GM12878 (cell line): ENCODE data around the gene ABCD2. TPM values are rescaled to one million over a fixed set of nuclear protein-coding genes. Genes with fewer than 3 reads are reported as not detected.

Experiments used
- ATAC-seq: fragments of 200-7000 bp; cut with Tn5 transposase; 3 replicates; pipeline ENCODE4 v1.9.1; 2020; ENCODE audit warnings: mild to moderate bottlenecking, moderate library complexity
- BruUV-seq: library from RNA; stranded (reverse); fragments of 400-500 nt; replicated peaks from 2 replicates; lab custom pipeline; 2021; lab: Mats Ljungman, UMichigan
- CTCF ChIA-PET: fragments of 300-600 bp; sonication (Branson Sonifier 250); formaldehyde crosslinking; extraction: SDS; loops from one replicate; lab custom pipeline; 2021; ENCODE audit warnings: inconsistent platforms; lab: Yijun Ruan, JAX
- POLR2A ChIA-PET: fragments of 350-600 bp; formaldehyde crosslinking; extraction: SDS; loops from one replicate; lab custom pipeline; 2021; ENCODE audit warnings: inconsistent platforms; lab: Charles Lee
- RAD21 ChIA-PET: fragments of 300-600 bp; sonication (Branson Sonifier 250); formaldehyde crosslinking; loops from one replicate; lab custom pipeline; 2023; ENCODE audit warnings: antibody characterized with exemption; ENCODE audit not compliant: unreplicated experiment; lab: Charles Lee
- SMC1A ChIA-PET: fragments of 300-600 bp; sonication (Branson Sonifier 250); formaldehyde crosslinking; loops from one replicate; lab custom pipeline; 2023; ENCODE audit not compliant: unreplicated experiment, uncharacterized antibody; lab: Charles Lee
- DNase-seq: peaks from one replicate; pipeline ENCODE4 v3.0.0-alpha.2; 2011; ENCODE audit warnings: low read depth, low spot score
- FAIRE-seq: peaks from 3 replicates; lab custom pipeline; 2011; peaks lifted over from hg19 to GRCh38; lab: Jason Lieb, UNC
- H2AFZ ChIP-seq: 2 replicates; pipeline ENCODE4 v1.6.0; 2011; ENCODE audit warnings: low read depth, low read length, control low read depth; ENCODE audit not compliant: control insufficient read depth
- H3K27ac ChIP-seq: 2 replicates; pipeline ENCODE4 v1.5.1; 2011; ENCODE audit warnings: control low read depth; ENCODE audit not compliant: control insufficient read depth, insufficient read depth
- H3K27me3 ChIP-seq, 2 experiments: replicated peaks in 1 of 2; 2 replicates each; pipeline versions ENCODE4 v1.6.0 to v1.6.1; 2011; ENCODE audit warnings: low read length in 1 of 2; ENCODE audit not compliant: control insufficient read depth in 2 of 2, insufficient read depth in 2 of 2
- H3K36me3 ChIP-seq, 2 experiments: 2 replicates each; pipeline ENCODE4 v1.5.1; 2011; ENCODE audit warnings: low read length in 1 of 2; ENCODE audit not compliant: control insufficient read depth in 2 of 2, insufficient read depth in 2 of 2
- H3K4me1 ChIP-seq: 2 replicates; pipeline ENCODE4 v1.6.1; 2011; ENCODE audit warnings: mild to moderate bottlenecking, low read length, moderate library complexity, mixed read lengths; ENCODE audit not compliant: control insufficient read depth, insufficient read depth
- H3K4me2 ChIP-seq: 2 replicates; pipeline ENCODE4 v1.6.0; 2011; ENCODE audit warnings: control low read depth; ENCODE audit not compliant: control insufficient read depth, insufficient read depth
- H3K4me3 ChIP-seq: fragments of 200-600 bp; sonication (generic); 2 replicates; pipeline ENCODE4 v1.5.1; 2016
- H3K79me2 ChIP-seq: 2 replicates; pipeline ENCODE4 v1.6.0; 2011; ENCODE audit warnings: low read length; ENCODE audit not compliant: control insufficient read depth, insufficient read depth
- H3K9ac ChIP-seq: 2 replicates; pipeline ENCODE4 v1.8.0; 2011; ENCODE audit warnings: low read length, control low read depth, mixed read lengths; ENCODE audit not compliant: control insufficient read depth, insufficient read depth
- H3K9me3 ChIP-seq: replicated peaks from 3 replicates; pipeline ENCODE4 v1.5.1; 2011; ENCODE audit warnings: mild to moderate bottlenecking, low read length; ENCODE audit not compliant: control insufficient read depth, insufficient read depth
- H4K20me1 ChIP-seq: 2 replicates; pipeline ENCODE4 v1.6.0; 2011; ENCODE audit not compliant: control insufficient read depth, insufficient read depth
- BRCA1 ChIP-seq: IDR thresholded peaks from 2 replicates; pipeline ENCODE4 v1.6.1; 2011; ENCODE audit warnings: low read depth, low read length, improper control_type of control experiment
- CHD1 ChIP-seq: IDR thresholded peaks from 2 replicates; pipeline ENCODE4 v1.6.1; 2012; ENCODE audit warnings: low read depth, low read length, improper control_type of control experiment
- EP300 ChIP-seq, 2 experiments: fragments of 150-350 bp in 1 of 2; IDR thresholded peaks; 2 replicates each; pipeline ENCODE4 v1.6.1; 2011 to 2012; ENCODE audit warnings: low read depth in 2 of 2, low read length in 2 of 2, borderline replicate concordance in 1 of 2, improper control_type of control experiment in 1 of 2, inconsistent platforms in 1 of 2; ENCODE audit not compliant: control insufficient read depth in 1 of 2
- IRF5 ChIP-seq: fragments of 450-650 bp; IDR thresholded peaks from 2 replicates; pipeline ENCODE4 v1.6.1; 2017; ENCODE audit warnings: borderline replicate concordance
- KDM1A ChIP-seq: fragments of 200-600 bp; sonication (generic); IDR thresholded peaks from 2 replicates; pipeline ENCODE4 v1.6.1; 2016; ENCODE audit warnings: borderline replicate concordance
- KLF5 ChIP-seq: fragments of 450-650 bp; IDR thresholded peaks from 2 replicates; pipeline ENCODE4 v1.6.1; 2014; ENCODE audit warnings: mild to moderate bottlenecking; ENCODE audit not compliant: partially characterized antibody
- MTA2 ChIP-seq: fragments of 450-650 bp; IDR thresholded peaks from 2 replicates; pipeline ENCODE4 v1.6.1; 2016; ENCODE audit warnings: low read depth, mild to moderate bottlenecking, moderate library complexity
- POU2F2 ChIP-seq: IDR thresholded peaks from 3 replicates; pipeline ENCODE4 v1.6.1; 2011; ENCODE audit warnings: low read depth, mild to moderate bottlenecking, low read length, borderline replicate concordance
- RELA ChIP-seq: fragments of 450-650 bp; IDR thresholded peaks from 2 replicates; pipeline ENCODE4 v1.8.0; 2014; ENCODE audit warnings: borderline replicate concordance; ENCODE audit not compliant: partially characterized antibody
- ZBTB40 ChIP-seq: fragments of 450-650 bp; IDR thresholded peaks from 2 replicates; pipeline ENCODE4 v1.6.1; 2016; ENCODE audit warnings: mild to moderate bottlenecking, moderate library complexity, borderline replicate concordance
- ZNF274 ChIP-seq: IDR thresholded peaks from one replicate; pipeline ENCODE4 v1.8.0; 2011; ENCODE audit not compliant: insufficient read length, insufficient read depth
- ZNF687 ChIP-seq: fragments of 450-650 bp; IDR thresholded peaks from 2 replicates; pipeline ENCODE4 v1.6.1; 2017; ENCODE audit warnings: mild to moderate bottlenecking, moderate library complexity
- WGBS: methylation state at CpG from one replicate; pipeline ENCODE4 v1.1.6; 2016; ENCODE audit warnings: low lambda C conversion rate; ENCODE audit not compliant: insufficient replicate concordance, insufficient coverage; ENCODE audit errors: missing lambda C conversion rate; 5-methylcytosine and 5-hydroxymethylcytosine counted together
- in situ Hi-C: fragments of 300-500 bp; cut with MboI; formaldehyde crosslinking; loops from 9 replicates; pipeline ENCODE4 v1.14.3; 2018; ENCODE audit warnings: mixed read lengths
- intact Hi-C: fragments of 100-400 bp; cut with micrococcal nuclease; formaldehyde crosslinking; loops from one replicate; pipeline ENCODE4 v1.14.2; 2022; ENCODE audit not compliant: unreplicated experiment
- polyA plus RNA-seq, 11 experiments: library from polyadenylated mRNA; depleted of rRNA in 4 of 11; unstranded in 6 of 11; stranded (reverse) in 5 of 11; fragments of >200 nt; fragmentation: Nextera tagmentation in 4 of 11; fragmentation: Illumina TruSeq in 1 of 11; extraction: Ambion mirVana in 4 of 11; extraction: Trizol in 1 of 11; gene quantifications; 1 replicate in 1 of 11; 2 replicates in 10 of 11; pipeline versions ENCODE4 v1.2.1 to v1.2.3, GENCODE V29; 2011 to 2016; ENCODE audit warnings: inconsistent platforms in 2 of 11, missing spikeins in 2 of 11, low read depth in 1 of 11
- total RNA-seq, 4 experiments: library from RNA; depleted of rRNA in 3 of 4; stranded (reverse); fragments of >200 nt in 3 of 4; fragmentation: Illumina TruSeq in 1 of 4; extraction: Trizol in 1 of 4; gene quantifications; 2 replicates each; pipeline versions ENCODE4 v1.2.1 to v1.2.3, GENCODE V29; 2013 to 2021

The ABCD2 gene
- total and polyA plus RNA-seq, 10 of the 15 experiments (the other 5 are each of a cell fraction or from before 2014, with no cell fraction given) = 4.4 to 16.2 (median 7.5) TPM

GRCh38 chr12:39627914-39628313 is 8.3 kb upstream of the ABCD2 start:
- ChIA-PET POLR2A (interaction anchor here (1.3 to 1.7 kb wide), 2 partner anchors 8 to 11 kb away, joined by 4 to 5 read pairs; partner anchors contain the start of gene ABCD2), RAD21 (interaction anchor here (1.4 to 2.1 kb wide), 2 partner anchors 8 to 12 kb away, joined by 5 to 11 read pairs; partner anchors contain the start of gene ABCD2), SMC1A (interaction anchor here (1.8 to 2.7 kb wide), 2 partner anchors 8 to 15 kb away, joined by 4 to 14 read pairs; partner anchors contain the start of gene ABCD2), CTCF (interaction anchor here (1.9 kb wide), 1 partner anchor 8 kb away, joined by 6 read pairs; the partner anchor contains the start of gene ABCD2)
- ATAC-seq (peak; percentile 19; the same call in 2 of the 3 replicates), DNase-seq (no peak), FAIRE-seq (no peak)
- TF ChIP-seq CHD1 (no peak), MTA2 (no peak), ZNF687 (no peak), ZBTB40 (no peak), BRCA1 (no peak), IRF5 (no peak), POU2F2 (no peak), EP300 (IDR thresholded peaks at IDR 0.05; ENCODE audit: borderline replicate concordance in 1 of 2, control insufficient read depth in 1 of 2, low read depth in 2 of 2, low read length in 2 of 2) (no peak), RELA (no peak), KDM1A (no peak), KLF5 (no peak), ZNF274 (no peak)
- Histone ChIP-seq H4K20me1 (no peaks in the 10 kb centered on the region), H3K27me3 (no peaks in the 10 kb centered on the region), H3K4me1 (peaks cover 11% of the 10 kb centered on the region), H3K27ac (no peak overlapping the region), H3K36me3 (no peaks in the 10 kb centered on the region), H3K4me2 (no peak overlapping the region), H2AFZ (no peak overlapping the region), H3K4me3 (no peak overlapping the region), H3K79me2 (no peaks in the 10 kb centered on the region), H3K9ac (no peak overlapping the region), H3K9me3 (no peaks in the 10 kb centered on the region; the same call in 1 of the 3 replicates)
- intact Hi-C loops (no loop called here), in situ Hi-C loops (no loop called here)
- BruUV-seq = no TSS peak
- 91% methylated on average over 1 of the region's 1 CpG for WGBS
